CD1c-positive myeloid dendritic cell (primary cell): Measurements from ENCODE around the gene CFAP70.

ENCODE experiments used
- DNase-seq: peaks from one replicate; pipeline ENCODE4 v3.0.0-alpha.2; 2016; ENCODE audit errors: extremely low spot score

CFAP70 gene

GRCh38 chr10:73215749-73216148 lies 142.9 kb downstream of the CFAP70 start:
- DNase-seq, result no peak

- no peak for DNase-seq
These were observed 147.4 kb downstream of the CFAP70 start for GRCh38 chr10:73211106-73211811.

GRCh38 chr10:73210395-73211105 lies 148.1 kb downstream of the CFAP70 start:
- no peak for DNase-seq

DNA sequence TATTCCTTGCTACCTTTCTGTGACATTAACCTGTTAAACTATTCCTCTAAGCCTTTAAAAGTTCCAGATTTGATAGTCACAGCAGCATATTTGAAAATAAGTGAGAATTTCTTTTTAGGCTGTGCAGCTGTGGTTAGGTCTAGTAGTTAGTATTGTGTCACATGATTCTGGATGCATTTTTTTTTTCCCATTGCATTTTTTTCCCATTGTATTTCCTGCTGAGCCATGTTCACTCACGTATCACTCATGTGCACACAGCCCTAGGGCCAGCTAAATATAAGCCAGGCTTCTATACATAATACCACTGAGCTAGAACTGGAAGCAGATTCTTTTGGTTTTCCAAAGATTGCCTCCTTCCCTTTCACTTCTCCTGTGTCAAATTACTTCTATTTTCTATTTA lies 149.0 kb downstream of the CFAP70 start:
- DNase-seq, result no peak

DNA sequence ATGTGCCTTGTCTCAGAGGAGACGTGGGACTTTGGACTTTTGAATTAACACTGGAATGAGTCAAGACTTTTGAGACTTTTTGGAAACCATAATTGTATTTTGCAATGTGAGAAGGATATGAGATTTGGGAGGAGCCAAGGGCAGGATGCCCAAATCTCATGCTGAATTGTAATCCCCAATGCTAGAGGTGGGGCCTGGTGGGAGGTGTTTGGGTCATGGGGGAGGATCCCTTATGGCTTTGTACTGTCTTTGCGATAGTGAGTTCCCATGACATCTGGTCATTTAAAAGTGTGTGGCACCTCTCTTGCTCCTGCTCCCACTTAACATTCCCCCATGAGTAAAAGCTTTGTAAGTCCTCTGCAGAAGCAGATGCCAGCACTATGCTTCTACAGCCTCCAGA lies 150.8 kb downstream of the CFAP70 start:
- no peak for DNase-seq

DNA sequence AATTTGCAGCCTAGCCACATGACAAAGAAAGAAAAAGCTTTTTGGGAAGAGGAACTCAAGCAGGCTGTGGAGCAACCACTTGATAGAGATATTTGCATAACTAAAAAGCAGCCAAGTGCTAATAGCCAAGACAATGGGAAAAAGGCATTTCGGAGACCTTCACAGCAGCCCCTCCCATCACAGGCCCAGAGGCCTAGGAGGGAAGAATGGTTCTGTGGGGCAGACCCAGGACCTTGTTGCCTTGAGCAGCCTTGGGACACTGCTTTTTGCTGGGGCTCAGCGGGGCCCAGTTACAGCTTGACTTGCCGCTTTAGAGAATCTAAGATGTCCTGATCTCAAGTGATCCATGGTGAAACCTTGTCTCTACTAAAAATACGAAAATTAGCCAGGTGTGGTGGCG lies 152.3 kb downstream of the CFAP70 start:
- DNase-seq, result no peak

DNA sequence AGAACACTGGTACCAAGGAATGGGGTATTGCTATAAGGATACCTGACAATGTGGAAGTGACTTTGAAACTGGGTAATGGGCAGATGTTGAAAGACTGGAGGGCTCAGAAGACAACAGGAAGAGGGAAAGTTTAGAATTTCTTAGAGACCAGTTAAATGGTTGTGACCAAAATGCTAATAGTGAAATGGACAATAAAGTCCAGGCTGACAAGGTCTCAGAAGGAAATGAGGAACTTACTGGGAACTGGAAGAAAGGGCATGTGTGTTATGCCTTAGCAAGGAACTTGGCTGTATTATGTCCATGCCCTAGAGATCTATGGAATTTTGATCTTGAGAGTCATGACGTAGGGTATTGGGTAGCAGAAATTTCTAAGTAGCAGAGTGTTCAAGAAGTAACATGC lies 152.8 kb downstream of the CFAP70 start:
- DNase-seq, result peak; percentile 13

DNA sequence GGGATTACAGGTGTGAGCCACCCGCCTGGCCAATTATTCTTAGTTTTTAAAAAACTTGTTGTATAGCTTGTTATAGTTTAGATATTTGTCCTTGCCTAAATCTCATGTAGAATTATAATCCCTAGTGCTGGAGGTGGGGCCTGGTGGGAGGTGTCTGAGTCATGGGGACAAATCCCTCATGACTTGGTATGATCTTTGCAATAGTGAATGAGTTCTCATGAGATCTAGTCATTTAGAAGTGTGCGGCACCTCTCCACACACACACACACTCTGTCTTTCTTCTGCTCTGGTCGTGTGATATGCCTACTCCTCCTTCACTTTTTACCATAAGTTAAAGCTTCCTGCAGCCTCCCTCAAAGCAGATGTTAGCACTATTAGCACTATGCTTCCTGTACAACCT lies 153.6 kb downstream of the CFAP70 start:
- DNase-seq, result no peak
